A673 (cell line): Measurements from ENCODE around the gene KCNJ10. TPM values are rescaled to one million over a fixed set of nuclear protein-coding genes. Genes with fewer than 3 reads are reported as not detected.

Experiments used
- BruUV-seq: library from RNA; stranded (reverse); fragments of 400-500 nt; replicated peaks from 2 replicates; lab custom pipeline; 2021; lab: Mats Ljungman, UMichigan
- CTCF ChIA-PET: fragments of 300-600 bp; sonication (Branson Sonifier 250); formaldehyde crosslinking; loops from one replicate; lab custom pipeline; 2022; ENCODE audit warnings: antibody characterized with exemption; lab: Charles Lee
- POLR2A ChIA-PET: fragments of 300-600 bp; sonication (Branson Sonifier 250); formaldehyde crosslinking; loops from one replicate; lab custom pipeline; 2022; ENCODE audit warnings: antibody characterized with exemption; ENCODE audit not compliant: low non-redundant PET; lab: Charles Lee
- DNase-seq: peaks from one replicate; pipeline ENCODE4 v3.0.0-alpha.2; 2015; ENCODE audit warnings: low spot score
- H3K27ac ChIP-seq: fragments of 200-600 bp; sonication (generic); 2 replicates; pipeline ENCODE4 v1.5.1; 2016; ENCODE audit warnings: mixed run types, low read depth, mild to moderate bottlenecking, mixed read lengths, antibody characterized with exemption, low read length; ENCODE audit not compliant: poor library complexity, severe bottlenecking
- H3K27me3 ChIP-seq: fragments of 200-600 bp; sonication (generic); replicated peaks from 2 replicates; pipeline ENCODE4 v1.6.1; 2017; ENCODE audit warnings: mixed run types, low read depth, mild to moderate bottlenecking, mixed read lengths, antibody characterized with exemption, low read length; ENCODE audit not compliant: insufficient read depth, poor library complexity
- H3K36me3 ChIP-seq: fragments of 200-600 bp; sonication (generic); 2 replicates; pipeline ENCODE4 v1.6.1; 2016; ENCODE audit warnings: mixed run types, mild to moderate bottlenecking, mixed read lengths, antibody characterized with exemption, low read length; ENCODE audit not compliant: insufficient read depth, poor library complexity, severe bottlenecking
- H3K4me1 ChIP-seq: fragments of 200-600 bp; sonication (generic); 2 replicates; pipeline ENCODE4 v1.6.1; 2017; ENCODE audit warnings: mixed run types, mild to moderate bottlenecking, mixed read lengths, antibody characterized with exemption, low read length; ENCODE audit not compliant: insufficient read depth, poor library complexity, severe bottlenecking
- H3K4me3 ChIP-seq: fragments of 200-600 bp; sonication (generic); 2 replicates; pipeline ENCODE4 v1.5.1; 2016; ENCODE audit warnings: low read depth, mixed run types, mild to moderate bottlenecking, mixed read lengths, low read length; ENCODE audit not compliant: poor library complexity, severe bottlenecking
- H3K9me3 ChIP-seq: fragments of 200-600 bp; sonication (generic); 2 replicates; pipeline ENCODE4 v1.6.1; 2016; ENCODE audit warnings: mixed run types, low read depth, mild to moderate bottlenecking, mixed read lengths, antibody characterized with exemption, low read length; ENCODE audit not compliant: poor library complexity, severe bottlenecking
- CTCF ChIP-seq: fragments of 300-800, 200-600 bp; sonication (generic); conservative IDR thresholded peaks from 2 replicates; pipeline ENCODE4 v1.5.1; 2017; ENCODE audit warnings: low read depth, mild to moderate bottlenecking, antibody characterized with exemption, low read length, moderate library complexity, mixed read lengths
- EZH2 ChIP-seq: fragments of 200-600 bp; sonication (generic); IDR thresholded peaks from 2 replicates; pipeline ENCODE4 v1.6.1; 2017; ENCODE audit warnings: borderline replicate concordance, low read depth, mild to moderate bottlenecking, mixed read lengths, antibody characterized with exemption, low read length; ENCODE audit not compliant: poor library complexity, severe bottlenecking
- intact Hi-C: fragments of 100-400 bp; cut with micrococcal nuclease; formaldehyde crosslinking; loops from one replicate; pipeline ENCODE4 v1.10.0; 2022; ENCODE audit not compliant: unreplicated experiment
- total RNA-seq: library from RNA; stranded (reverse); gene quantifications from 2 replicates; pipeline ENCODE4 v1.2.3, GENCODE V29; 2021

The KCNJ10 gene
- total RNA-seq, 1 experiment from 2014 or later, result not detected

- no peaks in the 10 kb centered on the region for H3K4me1 ChIP-seq
- no peak overlapping the region for H3K27ac ChIP-seq
- no TSS peak for BruUV-seq
- H3K36me3 ChIP-seq, result no peaks in the 10 kb centered on the region
- DNase-seq, result no peak
- H3K4me3 ChIP-seq, result no peak overlapping the region
- CTCF ChIA-PET, result no interaction called here
- intact Hi-C loops, result no loop called here
- no peaks in the 10 kb centered on the region for H3K9me3 ChIP-seq
- POLR2A ChIA-PET, result no interaction called here
- peaks cover 34% of the 10 kb centered on the region for H3K27me3 ChIP-seq
- TF ChIP-seq EZH2 (no peak), CTCF (no peak)
These were observed 105.8 kb downstream of the KCNJ10 start for GRCh38 chr1:159964144-159964543.

- no peaks in the 10 kb centered on the region for H3K9me3 ChIP-seq
- H3K36me3 ChIP-seq, result no peaks in the 10 kb centered on the region
- intact Hi-C loops, result no loop called here
- H3K27ac ChIP-seq, result no peak overlapping the region
- DNase-seq, result no peak
- no peak overlapping the region for H3K4me3 ChIP-seq
- ChIA-PET CTCF (no interaction called here), POLR2A (no interaction called here)
- TF ChIP-seq CTCF, result no peak
- no peak for TF ChIP-seq EZH2
- H3K27me3 ChIP-seq, result peaks cover 22% of the 10 kb centered on the region
- no TSS peak for BruUV-seq
- H3K4me1 ChIP-seq, result no peaks in the 10 kb centered on the region
These were observed 107.8 kb downstream of the KCNJ10 start for GRCh38 chr1:159962176-159962575.

GRCh38 chr1:159961636-159962035 lies 108.3 kb downstream of the KCNJ10 start:
- Histone ChIP-seq H3K27ac (no peak overlapping the region), H3K9me3 (no peaks in the 10 kb centered on the region), H3K27me3 (peaks cover 19% of the 10 kb centered on the region), H3K4me1 (no peaks in the 10 kb centered on the region), H3K36me3 (no peaks in the 10 kb centered on the region), H3K4me3 (no peak overlapping the region)
- no peak for TF ChIP-seq CTCF
- TF ChIP-seq EZH2, result no peak
- ChIA-PET POLR2A (no interaction called here), CTCF (no interaction called here)
- intact Hi-C loops, result no loop called here
- DNase-seq, result no peak
- BruUV-seq, result no TSS peak
